OCI-LY7 (cell line): ENCODE measurements around the gene MBD3L5. TPM values are rescaled to one million over a fixed set of nuclear protein-coding genes. Genes with fewer than 3 reads are reported as not detected.

ENCODE experiments used
- BruUV-seq: library from RNA; stranded (reverse); fragments of 400-500 nt; replicated peaks from 2 replicates; lab custom pipeline; 2021; lab: Mats Ljungman, UMichigan
- CTCF ChIA-PET: fragments of 300-600 bp; sonication (Branson Sonifier 250); formaldehyde crosslinking; loops from one replicate; lab custom pipeline; 2022; ENCODE audit warnings: antibody characterized with exemption; ENCODE audit not compliant: unreplicated experiment; lab: Charles Lee
- POLR2A ChIA-PET: fragments of 300-600 bp; sonication (Branson Sonifier 250); formaldehyde crosslinking; loops from one replicate; lab custom pipeline; 2022; ENCODE audit warnings: antibody characterized with exemption; lab: Charles Lee
- DNase-seq: peaks from one replicate; pipeline ENCODE4 v3.0.0-alpha.2; 2015; ENCODE audit warnings: low spot score
- H2AFZ ChIP-seq: fragments of 200-600 bp; sonication (generic), shearing (Covaris generic); 2 replicates; pipeline ENCODE4 v1.6.1; 2014; ENCODE audit warnings: mild to moderate bottlenecking, antibody characterized with exemption, low read length, moderate library complexity
- H3K27ac ChIP-seq: fragments of 200-600 bp; sonication (generic); 2 replicates; pipeline ENCODE4 v1.5.1; 2014; ENCODE audit warnings: mixed run types, low read depth, mild to moderate bottlenecking, moderate library complexity, low read length, inconsistent platforms; ENCODE audit not compliant: poor library complexity, severe bottlenecking
- H3K36me3 ChIP-seq: fragments of 200-600 bp; sonication (generic); 2 replicates; pipeline ENCODE4 v1.6.1; 2014; ENCODE audit warnings: mild to moderate bottlenecking, antibody characterized with exemption, low read length, moderate library complexity, mixed read lengths; ENCODE audit not compliant: insufficient read depth
- H3K4me1 ChIP-seq: fragments of 200-600 bp; sonication (generic); 2 replicates; pipeline ENCODE4 v1.5.1; 2014; ENCODE audit warnings: mild to moderate bottlenecking, low read length; ENCODE audit not compliant: insufficient read depth, poor library complexity, severe bottlenecking
- H3K4me2 ChIP-seq: fragments of 200-600 bp; sonication (generic); 2 replicates; pipeline ENCODE4 v1.6.1; 2014; ENCODE audit warnings: mild to moderate bottlenecking, low read length
- H3K4me3 ChIP-seq: fragments of 200-600 bp; sonication (generic); 2 replicates; pipeline ENCODE4 v1.5.1; 2014; ENCODE audit warnings: mild to moderate bottlenecking, low read depth, low read length; ENCODE audit not compliant: poor library complexity, severe bottlenecking
- H3K79me2 ChIP-seq: fragments of 200-600 bp; sonication (generic); 2 replicates; pipeline ENCODE4 v1.6.1; 2016; ENCODE audit warnings: low read depth, mild to moderate bottlenecking, low read length, moderate library complexity, mixed read lengths; ENCODE audit not compliant: insufficient read depth
- H3K9me2 ChIP-seq: fragments of 200-600 bp; sonication (generic); 2 replicates; pipeline ENCODE4 v1.6.1; 2016; ENCODE audit warnings: mild to moderate bottlenecking, low read length, mixed read lengths; ENCODE audit not compliant: insufficient read depth
- H3K9me3 ChIP-seq: fragments of 200-600 bp; sonication (generic); 2 replicates; pipeline ENCODE4 v1.6.1; 2014; ENCODE audit warnings: mild to moderate bottlenecking, mixed run types, low read length, mixed read lengths
- H4K20me1 ChIP-seq: fragments of 200-600 bp; sonication (generic); 2 replicates; pipeline ENCODE4 v1.6.1; 2014; ENCODE audit warnings: mild to moderate bottlenecking, antibody characterized with exemption, low read length, moderate library complexity, mixed read lengths; ENCODE audit not compliant: insufficient read depth
- EZH2phosphoT487 ChIP-seq: fragments of 200-600 bp; sonication (generic); IDR thresholded peaks from 2 replicates; pipeline ENCODE4 v1.6.1; 2018; ENCODE audit warnings: low read depth, borderline replicate concordance, mild to moderate bottlenecking, mixed run types, antibody characterized with exemption, low read length, moderate library complexity, mixed read lengths
- intact Hi-C: fragments of 100-400 bp; cut with micrococcal nuclease; formaldehyde crosslinking; loops from one replicate; pipeline ENCODE4 v1.10.0; 2022; ENCODE audit not compliant: unreplicated experiment
- total RNA-seq, 2 experiments: library from RNA; depleted of rRNA in 1 of 2; stranded (reverse); fragments of >200 nt in 1 of 2; shearing (Covaris generic) in 1 of 2; gene quantifications; 2 replicates each; pipeline ENCODE4 v1.2.3, GENCODE V29; 2014 to 2022
- TF ChIP-seq, protein P1 (sequence below): fragments of 200-600 bp; sonication (generic); conservative IDR thresholded peaks from 2 replicates; pipeline ENCODE4 v1.5.1; 2014; ENCODE audit warnings: mild to moderate bottlenecking, antibody characterized with exemption, low read length, moderate library complexity, mixed read lengths

The MBD3L5 gene
- total RNA-seq, 2 experiments from 2014 or later, result not detected

DNA sequence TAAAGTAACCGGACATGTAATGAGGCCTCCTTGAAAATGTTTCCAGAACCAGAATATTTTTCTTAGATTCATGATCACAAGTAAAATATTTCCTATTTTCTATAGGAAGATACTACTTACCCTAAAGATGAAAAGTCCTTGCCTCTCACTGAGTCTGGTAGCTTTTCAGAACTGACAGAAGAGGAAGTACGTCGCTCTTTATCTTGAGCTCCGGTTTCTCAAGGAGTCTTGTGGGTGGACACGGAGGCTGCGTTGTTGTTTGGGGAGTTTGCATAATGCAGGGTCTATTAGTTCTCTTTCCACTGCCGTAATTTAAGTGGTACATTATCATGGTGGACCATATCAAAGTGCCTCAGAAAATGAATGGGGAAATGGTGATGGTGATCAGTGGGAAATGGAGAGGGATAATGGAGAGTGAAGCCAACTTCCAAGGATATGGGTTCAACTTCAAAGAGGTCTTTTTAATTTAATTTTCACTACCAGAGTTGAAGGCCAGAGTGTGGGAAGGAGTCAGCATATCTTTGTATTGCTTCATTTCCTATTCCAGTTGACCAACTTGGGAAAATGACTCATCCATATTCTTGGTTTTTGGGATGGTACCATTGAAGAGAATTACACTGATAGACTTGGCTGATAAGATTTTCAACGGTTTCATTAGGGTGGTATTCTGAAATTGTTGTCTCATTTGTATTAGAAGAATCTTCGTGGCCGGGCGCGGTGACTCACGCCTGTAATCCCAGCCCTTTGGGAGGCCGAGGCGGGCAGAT lies 32.5 kb upstream of the MBD3L5 start:
- H4K20me1 ChIP-seq, result no peaks in the 10 kb centered on the region
- H3K4me2 ChIP-seq, result no peak overlapping the region
- H3K4me1 ChIP-seq, result no peaks in the 10 kb centered on the region
- H2AFZ ChIP-seq, result no peak overlapping the region
- no peaks in the 10 kb centered on the region for H3K9me2 ChIP-seq
- no peak for TF ChIP-seq EZH2phosphoT487
- TF ChIP-seq, protein P1, sequence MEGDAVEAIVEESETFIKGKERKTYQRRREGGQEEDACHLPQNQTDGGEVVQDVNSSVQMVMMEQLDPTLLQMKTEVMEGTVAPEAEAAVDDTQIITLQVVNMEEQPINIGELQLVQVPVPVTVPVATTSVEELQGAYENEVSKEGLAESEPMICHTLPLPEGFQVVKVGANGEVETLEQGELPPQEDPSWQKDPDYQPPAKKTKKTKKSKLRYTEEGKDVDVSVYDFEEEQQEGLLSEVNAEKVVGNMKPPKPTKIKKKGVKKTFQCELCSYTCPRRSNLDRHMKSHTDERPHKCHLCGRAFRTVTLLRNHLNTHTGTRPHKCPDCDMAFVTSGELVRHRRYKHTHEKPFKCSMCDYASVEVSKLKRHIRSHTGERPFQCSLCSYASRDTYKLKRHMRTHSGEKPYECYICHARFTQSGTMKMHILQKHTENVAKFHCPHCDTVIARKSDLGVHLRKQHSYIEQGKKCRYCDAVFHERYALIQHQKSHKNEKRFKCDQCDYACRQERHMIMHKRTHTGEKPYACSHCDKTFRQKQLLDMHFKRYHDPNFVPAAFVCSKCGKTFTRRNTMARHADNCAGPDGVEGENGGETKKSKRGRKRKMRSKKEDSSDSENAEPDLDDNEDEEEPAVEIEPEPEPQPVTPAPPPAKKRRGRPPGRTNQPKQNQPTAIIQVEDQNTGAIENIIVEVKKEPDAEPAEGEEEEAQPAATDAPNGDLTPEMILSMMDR, result no peak
- H3K36me3 ChIP-seq, result no peaks in the 10 kb centered on the region
- no peak overlapping the region for H3K4me3 ChIP-seq
- H3K27ac ChIP-seq, result no peak overlapping the region
- intact Hi-C loops, result no loop called here
- H3K79me2 ChIP-seq, result no peaks in the 10 kb centered on the region
- POLR2A ChIA-PET, result no interaction called here
- H3K9me3 ChIP-seq, result no peaks in the 10 kb centered on the region
- CTCF ChIA-PET, result no interaction called here
- no TSS peak for BruUV-seq
- no peak for DNase-seq

DNA sequence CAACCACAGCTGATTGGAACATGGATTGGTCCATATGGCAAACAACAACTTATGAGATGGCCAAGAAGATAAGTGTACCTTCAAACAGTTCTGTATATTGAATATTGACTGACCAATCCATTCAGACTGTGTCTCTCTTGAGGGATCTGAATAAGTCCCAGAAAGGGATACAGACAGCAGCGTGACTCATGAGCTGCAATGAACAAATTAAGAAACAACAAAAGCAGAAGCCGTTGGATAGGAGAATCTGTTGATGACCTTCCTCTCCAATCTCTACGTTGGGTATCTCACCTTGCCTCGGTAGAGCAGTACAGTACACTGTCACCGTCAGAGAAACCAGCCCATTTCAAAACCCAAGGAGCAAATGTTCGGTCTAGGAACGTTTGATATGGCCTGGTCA lies 30.4 kb upstream of the MBD3L5 start:
- no peaks in the 10 kb centered on the region for H3K9me2 ChIP-seq
- no peak for DNase-seq
- H3K4me3 ChIP-seq, result no peak overlapping the region
- H2AFZ ChIP-seq, result no peak overlapping the region
- no TSS peak for BruUV-seq
- H3K79me2 ChIP-seq, result no peaks in the 10 kb centered on the region
- intact Hi-C loops, result no loop called here
- H3K27ac ChIP-seq, result no peak overlapping the region
- ChIA-PET CTCF (no interaction called here), POLR2A (no interaction called here)
- H4K20me1 ChIP-seq, result no peaks in the 10 kb centered on the region
- TF ChIP-seq EZH2phosphoT487, result no peak
- TF ChIP-seq, protein P1, result no peak
- H3K4me2 ChIP-seq, result no peak overlapping the region
- H3K9me3 ChIP-seq, result no peaks in the 10 kb centered on the region
- H3K4me1 ChIP-seq, result no peaks in the 10 kb centered on the region
- no peaks in the 10 kb centered on the region for H3K36me3 ChIP-seq

DNA sequence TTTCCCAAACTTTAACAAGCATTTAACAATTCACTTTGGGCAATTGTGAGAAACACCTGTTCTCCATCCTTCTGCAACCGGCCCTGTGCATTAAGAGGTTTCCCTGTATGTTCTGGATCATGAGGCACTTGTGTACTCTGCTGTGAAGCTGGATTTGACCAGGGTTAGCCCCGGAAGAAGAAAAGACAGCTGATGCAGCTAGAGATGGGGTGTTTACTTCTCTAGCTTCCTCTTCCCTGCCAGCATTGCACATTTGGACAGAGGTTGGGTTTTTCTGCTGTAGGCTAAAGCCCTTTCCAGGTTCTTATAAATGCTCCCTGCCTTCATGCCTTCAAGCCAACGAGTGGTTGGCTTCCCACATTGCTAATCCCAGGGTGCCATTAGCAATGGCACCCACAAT lies 30.0 kb upstream of the MBD3L5 start:
- H4K20me1 ChIP-seq, result no peaks in the 10 kb centered on the region
- ChIA-PET CTCF (no interaction called here), POLR2A (no interaction called here)
- no peaks in the 10 kb centered on the region for H3K9me3 ChIP-seq
- TF ChIP-seq, protein P1, result no peak
- no peak overlapping the region for H2AFZ ChIP-seq
- DNase-seq, result no peak
- H3K9me2 ChIP-seq, result no peaks in the 10 kb centered on the region
- H3K27ac ChIP-seq, result no peak overlapping the region
- no TSS peak for BruUV-seq
- no peak overlapping the region for H3K4me2 ChIP-seq
- intact Hi-C loops, result no loop called here
- H3K4me1 ChIP-seq, result no peaks in the 10 kb centered on the region
- H3K4me3 ChIP-seq, result no peak overlapping the region
- H3K79me2 ChIP-seq, result no peaks in the 10 kb centered on the region
- no peaks in the 10 kb centered on the region for H3K36me3 ChIP-seq
